Upper lobe of left lung (tissue), 4 donors: Measurements from ENCODE around the gene TRPM6.

Experiments
- POLR2AphosphoS5 ChIP-seq, 2 donors: sonication (generic); formaldehyde crosslinking; IDR thresholded peaks; one replicate each; pipeline ENCODE4 v1.5.1; 2017; ENCODE audit warnings: antibody characterized with exemption in 2 of 2
- TF ChIP-seq, protein P1 (sequence below), 6 experiments: fragments of 450-650 bp in 4 of 6; fragments of 200-600 bp in 2 of 6; sonication (generic) in 2 of 6; IDR thresholded peaks; one replicate each; pipeline ENCODE4 v1.5.1; 2016 to 2019; ENCODE audit warnings: antibody characterized with exemption in 6 of 6

DNA sequence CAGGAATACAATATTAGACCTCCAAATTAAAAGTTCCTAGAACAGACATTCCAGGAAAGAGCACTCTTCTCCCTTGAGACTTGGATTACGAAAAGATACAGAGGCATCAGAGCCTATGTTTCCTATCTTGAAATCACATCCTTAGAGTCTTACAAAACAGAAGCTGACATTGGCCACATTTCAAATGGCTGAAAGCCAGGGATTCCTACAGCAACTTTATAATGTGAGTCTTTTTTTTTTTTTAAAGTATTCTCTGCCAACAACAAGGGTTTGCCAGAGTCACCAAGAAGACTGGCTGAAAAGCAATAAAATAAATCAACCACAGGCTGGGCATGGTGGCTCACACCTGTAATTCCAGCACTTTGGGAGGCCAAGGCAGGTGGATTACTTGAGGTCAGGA lies 63.1 kb downstream of the TRPM6 start:
- TF ChIP-seq, protein P1, sequence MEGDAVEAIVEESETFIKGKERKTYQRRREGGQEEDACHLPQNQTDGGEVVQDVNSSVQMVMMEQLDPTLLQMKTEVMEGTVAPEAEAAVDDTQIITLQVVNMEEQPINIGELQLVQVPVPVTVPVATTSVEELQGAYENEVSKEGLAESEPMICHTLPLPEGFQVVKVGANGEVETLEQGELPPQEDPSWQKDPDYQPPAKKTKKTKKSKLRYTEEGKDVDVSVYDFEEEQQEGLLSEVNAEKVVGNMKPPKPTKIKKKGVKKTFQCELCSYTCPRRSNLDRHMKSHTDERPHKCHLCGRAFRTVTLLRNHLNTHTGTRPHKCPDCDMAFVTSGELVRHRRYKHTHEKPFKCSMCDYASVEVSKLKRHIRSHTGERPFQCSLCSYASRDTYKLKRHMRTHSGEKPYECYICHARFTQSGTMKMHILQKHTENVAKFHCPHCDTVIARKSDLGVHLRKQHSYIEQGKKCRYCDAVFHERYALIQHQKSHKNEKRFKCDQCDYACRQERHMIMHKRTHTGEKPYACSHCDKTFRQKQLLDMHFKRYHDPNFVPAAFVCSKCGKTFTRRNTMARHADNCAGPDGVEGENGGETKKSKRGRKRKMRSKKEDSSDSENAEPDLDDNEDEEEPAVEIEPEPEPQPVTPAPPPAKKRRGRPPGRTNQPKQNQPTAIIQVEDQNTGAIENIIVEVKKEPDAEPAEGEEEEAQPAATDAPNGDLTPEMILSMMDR (IDR thresholded peaks at IDR 0.05): no peak
- TF ChIP-seq POLR2AphosphoS5 (IDR thresholded peaks at IDR 0.05): no peak
